ENCODE results near the gene ZNF800. TPM values are rescaled to one million over a fixed set of nuclear protein-coding genes. Genes with fewer than 3 reads are reported as not detected.

ZNF800 gene
- total RNA-seq, 4 donors from 2014 or later, result 33.8 to 37.3 (median 35.1) TPM

DNA sequence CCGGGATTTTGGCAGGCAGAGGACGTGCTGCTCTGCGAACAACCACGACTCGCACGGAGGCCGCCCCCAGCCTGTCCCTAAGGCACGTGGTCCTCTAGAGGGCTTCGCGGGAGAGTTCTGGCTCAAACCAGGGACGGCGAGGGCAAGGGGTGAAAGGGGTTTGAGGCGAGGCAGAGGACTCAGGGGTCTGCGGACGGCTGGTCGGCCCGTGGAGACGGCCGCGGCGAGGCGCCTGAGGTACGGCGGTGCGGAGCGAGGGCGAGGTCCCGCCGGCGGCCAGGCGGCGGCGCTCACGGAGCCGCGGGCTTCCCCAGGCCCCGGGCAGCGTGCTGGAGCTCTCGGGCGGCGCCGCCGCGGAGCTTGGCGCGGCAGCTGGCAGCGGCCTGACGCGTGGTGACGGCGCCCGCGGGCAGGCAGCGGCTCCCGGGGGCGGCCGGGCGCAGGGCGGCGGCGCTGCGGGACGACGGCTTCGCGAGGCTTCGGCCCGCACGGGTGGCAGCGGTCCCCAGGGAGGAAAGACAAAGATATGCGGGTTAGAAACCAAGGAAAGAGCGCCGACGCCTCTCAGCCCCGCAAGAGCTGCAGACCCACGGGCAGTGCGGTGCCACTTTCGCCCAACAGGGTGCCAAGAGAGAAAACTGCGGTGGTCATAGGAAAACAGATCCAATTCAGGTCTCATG is 44.8 kb downstream of the ZNF800 start:
- H3K27me3 ChIP-seq, result no peaks in the 10 kb centered on the region
- 0 to 10% methylated on average over 1 to 16 of the region's 79 CpGs for WGBS, 2 donors (ENCODE audit: low coverage in 1 of 2)
- no peak overlapping the region for H3K27ac ChIP-seq
- peaks cover 0 to 4% of the 10 kb centered on the region in 2 donors for H3K36me3 ChIP-seq
- H3K4me1 ChIP-seq, result peaks cover 0 to 10% (median 3%) of the 10 kb centered on the region in 3 donors
- peaks cover 0 to 3% (median 0%) of the 10 kb centered on the region in 3 donors for H3K9me3 ChIP-seq
- peak; percentile 96 for ATAC-seq
- TF ChIP-seq, protein P1, sequence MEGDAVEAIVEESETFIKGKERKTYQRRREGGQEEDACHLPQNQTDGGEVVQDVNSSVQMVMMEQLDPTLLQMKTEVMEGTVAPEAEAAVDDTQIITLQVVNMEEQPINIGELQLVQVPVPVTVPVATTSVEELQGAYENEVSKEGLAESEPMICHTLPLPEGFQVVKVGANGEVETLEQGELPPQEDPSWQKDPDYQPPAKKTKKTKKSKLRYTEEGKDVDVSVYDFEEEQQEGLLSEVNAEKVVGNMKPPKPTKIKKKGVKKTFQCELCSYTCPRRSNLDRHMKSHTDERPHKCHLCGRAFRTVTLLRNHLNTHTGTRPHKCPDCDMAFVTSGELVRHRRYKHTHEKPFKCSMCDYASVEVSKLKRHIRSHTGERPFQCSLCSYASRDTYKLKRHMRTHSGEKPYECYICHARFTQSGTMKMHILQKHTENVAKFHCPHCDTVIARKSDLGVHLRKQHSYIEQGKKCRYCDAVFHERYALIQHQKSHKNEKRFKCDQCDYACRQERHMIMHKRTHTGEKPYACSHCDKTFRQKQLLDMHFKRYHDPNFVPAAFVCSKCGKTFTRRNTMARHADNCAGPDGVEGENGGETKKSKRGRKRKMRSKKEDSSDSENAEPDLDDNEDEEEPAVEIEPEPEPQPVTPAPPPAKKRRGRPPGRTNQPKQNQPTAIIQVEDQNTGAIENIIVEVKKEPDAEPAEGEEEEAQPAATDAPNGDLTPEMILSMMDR (IDR thresholded peaks at IDR 0.05), result peak in 3 of 4 experiments; percentile 47 to 61 (median 61)
- TF ChIP-seq EP300 (IDR thresholded peaks at IDR 0.05), result no peak
- peak overlapping the region in 1 of 2 donors; percentile 45 for H3K4me3 ChIP-seq

DNA sequence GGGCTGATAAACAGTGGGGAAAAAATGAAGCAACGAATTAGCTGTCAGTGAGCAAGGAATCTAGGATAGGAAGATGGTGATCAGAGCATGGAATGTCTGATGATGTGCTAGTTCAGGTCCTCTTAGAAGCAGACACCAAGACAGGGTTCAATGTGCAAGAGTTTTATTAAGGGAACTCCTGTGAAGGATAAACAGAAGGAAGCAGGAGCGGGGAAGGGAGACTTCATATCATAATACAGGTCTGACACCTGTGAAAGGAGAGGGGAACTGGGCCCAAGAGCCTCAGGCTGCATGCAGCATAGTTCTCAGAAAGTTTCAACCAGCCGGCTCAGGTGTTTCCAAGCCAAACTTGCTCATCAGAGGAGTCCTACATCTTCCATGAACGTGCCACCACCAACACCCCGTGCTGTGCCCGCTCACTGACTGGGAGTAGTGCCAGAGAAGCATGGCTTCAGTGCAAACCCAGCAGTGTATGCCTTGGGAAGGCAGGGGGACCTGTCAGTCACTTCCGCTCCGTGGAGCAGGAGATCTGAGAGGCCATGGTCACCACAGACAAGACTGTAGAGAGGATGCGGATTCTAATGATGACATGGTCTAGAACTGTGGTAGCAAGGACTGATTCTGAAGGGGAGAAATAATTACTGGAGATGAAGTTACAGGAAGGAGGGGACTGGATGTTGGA is 45.8 kb downstream of the ZNF800 start:
- no peak overlapping the region for H3K27ac ChIP-seq
- no peaks in the 10 kb centered on the region for H3K27me3 ChIP-seq
- TF ChIP-seq POLR2A (IDR thresholded peaks at IDR 0.05) (no peak), POLR2AphosphoS5 (IDR thresholded peaks at IDR 0.05) (no peak), EP300 (IDR thresholded peaks at IDR 0.05) (no peak)
- TF ChIP-seq, protein P1 (IDR thresholded peaks at IDR 0.05), result no peak
- 57 to 63% methylated on average over 1 to 3 of the region's 9 CpGs for WGBS, 2 donors (ENCODE audit: low coverage in 1 of 2)
- H3K9me3 ChIP-seq, result peaks cover 0 to 13% (median 0%) of the 10 kb centered on the region in 3 donors
- H3K36me3 ChIP-seq, result peaks cover 0 to 3% of the 10 kb centered on the region in 2 donors
- H3K4me1 ChIP-seq, result peaks cover 0 to 10% (median 3%) of the 10 kb centered on the region in 3 donors
- no peak for ATAC-seq
- no peak overlapping the region for H3K4me3 ChIP-seq

DNA sequence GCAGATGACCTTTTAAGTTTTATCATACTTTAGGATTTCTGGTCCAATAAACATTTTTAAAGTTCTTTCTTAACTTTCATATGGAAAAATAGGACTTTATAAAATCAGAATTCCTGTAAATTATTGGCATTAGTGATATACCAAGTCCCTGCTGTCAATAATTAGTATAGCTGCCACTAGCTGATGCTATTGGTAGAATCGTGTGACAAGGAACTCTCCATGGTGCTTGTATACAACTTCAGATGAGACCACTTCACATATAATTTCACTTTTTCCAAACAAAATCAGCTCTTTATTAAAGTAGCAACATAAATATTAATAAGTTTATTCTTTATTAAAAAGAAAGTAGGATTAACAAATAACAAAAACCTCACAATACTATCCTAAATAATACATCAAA is 49.9 kb downstream of the ZNF800 start:
- no peaks in the 10 kb centered on the region for H3K36me3 ChIP-seq
- 67 to 86% methylated on average over 1 of the region's 1 CpG for WGBS, 2 donors (ENCODE audit: low coverage in 1 of 2)
- no peak for ATAC-seq
- peaks cover 2% of the 10 kb centered on the region for H3K27me3 ChIP-seq
- H3K9me3 ChIP-seq, result peaks cover 0 to 13% (median 0%) of the 10 kb centered on the region in 3 donors
- no peak overlapping the region for H3K27ac ChIP-seq
- peaks cover 0 to 6% (median 0%) of the 10 kb centered on the region in 3 donors for H3K4me1 ChIP-seq
- H3K4me3 ChIP-seq, result no peak overlapping the region
- TF ChIP-seq EP300 (IDR thresholded peaks at IDR 0.05) (no peak), POLR2AphosphoS5 (IDR thresholded peaks at IDR 0.05) (no peak), POLR2A (IDR thresholded peaks at IDR 0.05) (no peak)
- TF ChIP-seq, protein P1 (IDR thresholded peaks at IDR 0.05), result no peak

DNA sequence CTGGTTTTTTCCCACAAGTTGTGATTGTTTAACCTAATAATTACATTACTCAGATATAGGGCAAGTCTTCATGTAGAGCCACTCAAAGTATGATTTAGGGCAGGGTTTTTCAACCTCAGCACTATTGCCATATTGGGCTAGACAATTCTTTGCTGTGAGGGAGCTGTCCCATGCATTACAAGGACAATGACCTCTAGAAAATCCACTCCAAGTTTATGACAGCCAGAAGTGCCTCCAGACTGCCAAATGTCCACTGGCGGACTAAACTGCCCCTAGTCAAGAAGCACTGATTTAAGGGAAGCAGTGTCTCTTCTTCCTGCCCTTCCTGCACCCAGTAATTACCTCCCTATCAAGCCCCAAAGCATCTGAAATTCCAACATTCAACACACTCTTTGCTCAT is 54.4 kb downstream of the ZNF800 start:
- 86% methylated on average over 1 of the region's 1 CpG; no CpG with 5 or more reads in 1 of the 2 donors for WGBS, 2 donors (ENCODE audit: low coverage in 1 of 2)
- Histone ChIP-seq H3K27ac (no peak overlapping the region), H3K9me3 (peaks cover 0 to 13% (median 0%) of the 10 kb centered on the region in 3 donors), H3K4me3 (no peak overlapping the region), H3K4me1 (no peaks in the 10 kb centered on the region), H3K27me3 (peaks cover 12% of the 10 kb centered on the region), H3K36me3 (no peaks in the 10 kb centered on the region)
- no peak for ATAC-seq
- TF ChIP-seq, protein P1 (IDR thresholded peaks at IDR 0.05), result no peak
- TF ChIP-seq POLR2AphosphoS5 (IDR thresholded peaks at IDR 0.05) (no peak), POLR2A (IDR thresholded peaks at IDR 0.05) (no peak), EP300 (IDR thresholded peaks at IDR 0.05) (no peak)
